SIG-M5 treated with dmso at 0.1 percent for 504 hours (cell line): Measurements from ENCODE around the gene RGS14.
A peak's percentile ranks its signal among the peaks of the same experiment; 100 is the strongest.
"Not testable (repeated sequence)": the region's sequence is repeated elsewhere in the genome, so short reads cannot be mapped to it uniquely, and the experiment has no call there.

ENCODE experiments used
- DNase-seq: peaks from one replicate; lab custom pipeline; 2025; ENCODE audit not compliant: unreplicated experiment; lab: John Stamatoyannopoulos, UW

Gene RGS14

GRCh38 chr5:177327539-177328522 is 29.9 kb upstream of the RGS14 start:
- DNase-seq: no peak

- DNase-seq: no peak
Measured at GRCh38 chr5:177328545-177329231, 29.0 kb upstream of the RGS14 start.

GRCh38 chr5:177329883-177330282 is 27.8 kb upstream of the RGS14 start:
- no peak for DNase-seq

- no peak for DNase-seq
Measured at GRCh38 chr5:177330991-177331842, 26.5 kb upstream of the RGS14 start.

GRCh38 chr5:177332031-177332895 is 25.5 kb upstream of the RGS14 start:
- no peak for DNase-seq

GRCh38 chr5:177332896-177333260 is 24.8 kb upstream of the RGS14 start:
- DNase-seq: no peak

GRCh38 chr5:177333420-177334154 is 24.1 kb upstream of the RGS14 start:
- no peak for DNase-seq

- DNase-seq: no peak
Measured at GRCh38 chr5:177334155-177334551, 23.6 kb upstream of the RGS14 start.

- no peak for DNase-seq
Measured at GRCh38 chr5:177334781-177335700, 22.7 kb upstream of the RGS14 start.

- DNase-seq: no peak
Measured at GRCh38 chr5:177335701-177336065, 22.0 kb upstream of the RGS14 start.

- no peak for DNase-seq
Measured at GRCh38 chr5:177336112-177336511, 21.6 kb upstream of the RGS14 start.

- DNase-seq: no peak
Measured at GRCh38 chr5:177336603-177337494, 20.9 kb upstream of the RGS14 start.

- no peak for DNase-seq
Measured at GRCh38 chr5:177338251-177339106, 19.2 kb upstream of the RGS14 start.

GRCh38 chr5:177339107-177339638 is 18.6 kb upstream of the RGS14 start:
- DNase-seq: peak; percentile 26

- not testable (repeated sequence) for DNase-seq
Measured at GRCh38 chr5:177343000-177343399, 14.7 kb upstream of the RGS14 start.

GRCh38 chr5:177343777-177344176 is 13.9 kb upstream of the RGS14 start:
- DNase-seq: no peak
